ENCODE data around the gene GPR107.

DNA sequence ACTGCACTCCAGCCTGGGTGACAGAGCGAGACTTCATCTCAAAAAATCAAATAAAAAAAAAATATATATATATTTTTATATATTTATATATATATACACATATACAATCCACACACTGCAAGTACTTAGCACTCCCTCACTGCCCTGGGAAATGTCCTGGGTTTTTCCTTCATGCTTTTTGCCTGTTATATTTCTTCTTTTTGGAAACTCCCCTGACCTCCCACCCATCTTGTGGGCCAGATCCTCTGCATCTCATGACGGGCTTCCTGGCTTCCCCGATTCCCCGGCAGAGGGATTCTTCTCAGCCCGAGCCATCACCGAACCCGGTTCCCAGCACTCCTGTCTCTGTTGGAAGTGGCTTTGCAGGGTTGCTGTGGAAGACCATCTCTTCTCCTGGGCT is 79.0 kb downstream of the GPR107 start:
- TF ChIP-seq, protein P1, sequence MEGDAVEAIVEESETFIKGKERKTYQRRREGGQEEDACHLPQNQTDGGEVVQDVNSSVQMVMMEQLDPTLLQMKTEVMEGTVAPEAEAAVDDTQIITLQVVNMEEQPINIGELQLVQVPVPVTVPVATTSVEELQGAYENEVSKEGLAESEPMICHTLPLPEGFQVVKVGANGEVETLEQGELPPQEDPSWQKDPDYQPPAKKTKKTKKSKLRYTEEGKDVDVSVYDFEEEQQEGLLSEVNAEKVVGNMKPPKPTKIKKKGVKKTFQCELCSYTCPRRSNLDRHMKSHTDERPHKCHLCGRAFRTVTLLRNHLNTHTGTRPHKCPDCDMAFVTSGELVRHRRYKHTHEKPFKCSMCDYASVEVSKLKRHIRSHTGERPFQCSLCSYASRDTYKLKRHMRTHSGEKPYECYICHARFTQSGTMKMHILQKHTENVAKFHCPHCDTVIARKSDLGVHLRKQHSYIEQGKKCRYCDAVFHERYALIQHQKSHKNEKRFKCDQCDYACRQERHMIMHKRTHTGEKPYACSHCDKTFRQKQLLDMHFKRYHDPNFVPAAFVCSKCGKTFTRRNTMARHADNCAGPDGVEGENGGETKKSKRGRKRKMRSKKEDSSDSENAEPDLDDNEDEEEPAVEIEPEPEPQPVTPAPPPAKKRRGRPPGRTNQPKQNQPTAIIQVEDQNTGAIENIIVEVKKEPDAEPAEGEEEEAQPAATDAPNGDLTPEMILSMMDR (conservative IDR thresholded peaks at IDR 0.05 in 1 of 2, IDR thresholded peaks at IDR 0.05 in 1 of 2; ENCODE audit: extremely low read depth in 1 of 2, insufficient read depth in 1 of 2, low read depth in 1 of 2, low read length in 2 of 2): no peak
- TF ChIP-seq EZH2 (IDR thresholded peaks at IDR 0.05; ENCODE audit: borderline replicate concordance, low read length): no peak

All from mammary epithelial cell (primary cell).